HG02763 (cell line): ENCODE results near the gene SPANXD.
"Not testable (repeated sequence)": the region's sequence is repeated elsewhere in the genome, so short reads cannot be mapped to it uniquely, and the experiment has no call there.

Source experiments
- ATAC-seq: cut with Tn5 transposase; IDR thresholded peaks from one replicate; pipeline ENCODE4 v1.9.1; 2021; ENCODE audit warnings: mild to moderate bottlenecking, moderate library complexity; ENCODE audit not compliant: unreplicated experiment

The SPANXD gene, protein sequence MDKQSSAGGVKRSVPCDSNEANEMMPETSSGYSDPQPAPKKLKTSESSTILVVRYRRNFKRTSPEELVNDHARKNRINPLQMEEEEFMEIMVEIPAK

GRCh38 chrX:141698639-141699038, at the start of gene SPANXD:
Gene SPANXD, minus strand, starts transcription at chrX:141698739. Its CDS starts 334 bp downstream, at chrX:141698405.
- not testable (repeated sequence) for ATAC-seq

DNA sequence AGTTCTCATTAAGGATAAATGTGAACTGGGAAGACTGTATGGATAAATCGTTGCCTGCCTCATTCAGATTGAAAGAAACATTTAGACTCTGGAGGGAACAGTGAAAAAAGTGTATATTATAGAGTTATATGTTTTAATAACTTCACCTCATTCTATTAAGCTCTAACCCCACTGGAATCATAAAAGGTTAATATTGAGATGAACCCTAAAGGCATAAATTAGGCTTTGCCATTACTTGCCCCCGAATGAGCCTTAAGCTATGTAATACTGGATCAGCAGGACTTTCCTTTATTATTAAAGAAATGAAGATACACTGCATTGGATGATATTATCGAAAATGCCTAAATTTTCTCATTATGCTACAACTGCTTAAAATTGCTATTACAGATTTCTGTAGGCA, 44.1 kb upstream of the SPANXD start:
- ATAC-seq: no peak

GRCh38 chrX:141736656-141737055, 38.1 kb upstream of the SPANXD start:
- ATAC-seq: no peak

- no peak for ATAC-seq
These were observed 34.8 kb upstream of the SPANXD start for GRCh38 chrX:141733371-141733770.

GRCh38 chrX:141732031-141732430, 33.5 kb upstream of the SPANXD start:
- ATAC-seq: no peak

DNA sequence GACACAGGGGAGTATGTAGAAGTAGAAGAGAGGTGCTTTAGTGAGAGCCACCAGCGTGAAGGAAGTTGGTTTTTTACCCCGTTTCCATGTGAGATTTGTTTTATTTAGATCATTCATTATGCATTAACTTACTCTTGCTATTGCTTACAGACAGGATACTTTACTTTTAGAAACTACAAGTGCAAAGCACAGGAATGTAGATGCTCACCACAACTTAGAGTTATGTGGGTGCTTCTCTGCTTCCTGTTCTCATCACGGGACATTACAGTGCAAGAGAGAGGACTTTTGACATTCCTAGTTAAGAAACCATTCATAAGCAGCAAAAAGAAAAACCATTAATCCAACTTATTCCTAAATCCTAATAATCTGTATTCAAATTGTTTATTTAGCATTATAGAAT, 25.6 kb upstream of the SPANXD start:
- no peak for ATAC-seq

DNA sequence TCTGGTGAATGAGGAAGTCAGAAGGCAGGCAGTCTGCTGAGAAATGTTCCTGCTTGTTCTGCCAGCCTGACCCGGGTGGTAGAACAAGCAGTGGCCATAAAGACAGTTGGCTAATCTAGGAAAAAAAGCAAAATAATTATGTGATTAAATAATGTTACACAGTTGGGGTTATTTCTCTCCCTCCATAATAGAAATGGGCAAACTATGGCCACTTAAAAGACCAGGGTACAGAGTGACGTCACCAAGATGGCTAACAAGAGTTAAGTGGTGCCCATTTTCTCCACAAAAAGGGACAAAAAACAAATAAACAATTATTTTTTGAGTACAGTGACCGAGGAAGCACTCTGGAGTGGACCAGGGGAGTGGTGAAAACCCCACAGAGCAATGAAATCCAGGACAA, 16.1 kb upstream of the SPANXD start:
- no peak for ATAC-seq

DNA sequence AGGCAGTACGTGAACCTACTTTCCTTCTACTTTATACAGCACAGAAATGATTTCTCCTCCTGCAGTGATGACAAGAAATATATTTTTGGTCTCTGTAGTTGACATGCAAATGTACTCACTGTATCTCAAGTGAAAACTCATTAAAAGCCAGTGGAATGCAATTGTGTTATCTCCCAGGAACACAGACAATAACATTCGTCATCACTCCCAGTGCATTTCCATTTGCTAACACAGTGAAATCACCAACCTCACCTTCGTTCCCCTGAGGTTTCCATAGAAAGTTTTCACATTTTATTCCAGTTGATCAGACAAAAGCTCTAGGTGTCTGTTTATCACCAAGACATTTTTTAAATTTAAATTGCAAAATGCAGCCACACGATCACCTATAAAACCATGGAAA, 2.5 kb upstream of the SPANXD start:
- ATAC-seq: no peak

DNA sequence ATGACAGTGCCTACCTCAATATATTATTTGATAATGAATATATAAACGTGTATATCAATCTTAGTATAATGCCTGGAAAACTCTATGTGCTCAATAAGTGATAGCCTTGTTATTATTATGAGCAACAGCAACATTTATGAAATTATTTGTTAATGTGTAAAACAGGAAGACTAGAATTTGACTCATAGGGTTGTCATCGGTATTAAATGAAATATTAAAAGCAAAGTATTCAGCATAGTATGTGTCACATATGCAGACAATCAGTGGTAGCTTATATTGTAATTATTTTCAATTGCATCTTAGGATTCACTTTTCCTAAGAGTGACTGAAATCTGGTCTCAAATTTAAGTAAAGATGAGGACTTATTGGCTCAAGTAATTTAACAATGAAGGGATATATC, 24.6 kb downstream of the SPANXD start:
- no peak for ATAC-seq

DNA sequence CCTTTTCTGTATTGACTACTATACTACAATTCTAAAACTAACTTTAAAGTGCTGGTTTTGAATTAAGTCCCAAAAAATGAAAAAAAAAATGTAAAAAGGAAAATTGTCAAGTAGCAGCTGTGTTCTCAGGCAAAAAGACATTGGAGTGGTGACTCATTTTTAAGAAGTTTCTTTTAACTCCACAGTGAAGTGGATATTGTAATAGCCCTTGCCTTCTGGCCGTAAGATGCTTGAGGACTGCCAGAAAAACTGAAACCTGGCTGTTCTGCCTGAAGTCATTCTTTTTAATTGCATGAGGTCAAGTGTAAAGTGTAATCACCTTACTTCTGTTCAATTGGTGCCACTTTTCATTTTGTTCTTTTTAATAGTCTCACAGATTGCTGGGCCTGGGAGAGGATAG, 28.9 kb downstream of the SPANXD start:
- no peak for ATAC-seq

DNA sequence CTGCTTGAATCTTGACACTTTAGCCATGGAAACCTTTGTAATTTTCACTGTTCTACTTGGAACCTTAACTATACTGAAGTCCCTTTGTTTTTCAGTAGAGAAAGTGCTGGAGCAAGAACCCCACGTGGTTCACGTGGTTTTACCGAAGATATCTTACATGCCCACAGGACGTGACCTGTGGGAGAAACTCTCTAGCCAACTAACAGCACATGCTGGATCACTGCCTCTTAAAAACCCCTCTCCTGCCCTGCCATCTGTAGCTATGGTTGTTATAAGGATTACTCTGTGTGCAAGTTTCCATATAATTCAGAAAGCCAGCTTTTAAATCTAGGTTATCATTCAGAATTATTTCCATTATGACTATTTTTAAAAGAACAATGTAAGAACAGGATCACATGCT, 30.2 kb downstream of the SPANXD start:
- ATAC-seq: no peak

- ATAC-seq: no peak
These were observed 35.8 kb downstream of the SPANXD start for GRCh38 chrX:141662781-141663180.

DNA sequence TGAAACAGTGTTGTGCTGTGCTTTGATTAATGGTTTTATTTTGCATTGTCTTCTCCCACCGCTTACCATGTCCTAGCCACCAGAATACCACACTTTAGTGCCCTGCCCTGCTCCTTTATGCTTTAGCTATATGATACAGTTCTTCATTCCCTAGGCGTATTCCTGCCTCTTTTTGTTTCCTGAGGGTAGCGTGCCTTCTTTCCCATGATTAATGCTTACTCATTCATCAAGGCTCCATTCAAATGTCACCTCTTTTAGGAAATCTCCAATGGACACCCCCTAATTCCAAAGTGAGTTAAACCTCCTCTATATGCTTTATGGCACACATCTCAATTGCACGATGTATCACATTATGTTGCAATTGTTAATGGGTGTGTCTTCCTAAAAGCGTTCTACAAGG, 46.3 kb downstream of the SPANXD start:
- no peak for ATAC-seq
